D721Med (cell line): ENCODE measurements around the gene SSH2.
"Not testable (repeated sequence)": the region's sequence is repeated elsewhere in the genome, so short reads cannot be mapped to it uniquely, and the experiment has no call there.

Experiments used
- DNase-seq: peaks from one replicate; pipeline ENCODE4 v3.0.0; 2011; ENCODE audit warnings: low spot score; ENCODE audit not compliant: insufficient read length
- FAIRE-seq: peaks from 2 replicates; lab custom pipeline; 2011; peaks lifted over from hg19 to GRCh38; lab: Jason Lieb, UNC
- CTCF ChIP-seq: IDR thresholded peaks from 2 replicates; pipeline ENCODE4 v1.5.1; 2012; ENCODE audit warnings: mild to moderate bottlenecking, control low read depth; ENCODE audit not compliant: insufficient read depth; ENCODE audit errors: missing control alignments

SSH2 gene

DNA sequence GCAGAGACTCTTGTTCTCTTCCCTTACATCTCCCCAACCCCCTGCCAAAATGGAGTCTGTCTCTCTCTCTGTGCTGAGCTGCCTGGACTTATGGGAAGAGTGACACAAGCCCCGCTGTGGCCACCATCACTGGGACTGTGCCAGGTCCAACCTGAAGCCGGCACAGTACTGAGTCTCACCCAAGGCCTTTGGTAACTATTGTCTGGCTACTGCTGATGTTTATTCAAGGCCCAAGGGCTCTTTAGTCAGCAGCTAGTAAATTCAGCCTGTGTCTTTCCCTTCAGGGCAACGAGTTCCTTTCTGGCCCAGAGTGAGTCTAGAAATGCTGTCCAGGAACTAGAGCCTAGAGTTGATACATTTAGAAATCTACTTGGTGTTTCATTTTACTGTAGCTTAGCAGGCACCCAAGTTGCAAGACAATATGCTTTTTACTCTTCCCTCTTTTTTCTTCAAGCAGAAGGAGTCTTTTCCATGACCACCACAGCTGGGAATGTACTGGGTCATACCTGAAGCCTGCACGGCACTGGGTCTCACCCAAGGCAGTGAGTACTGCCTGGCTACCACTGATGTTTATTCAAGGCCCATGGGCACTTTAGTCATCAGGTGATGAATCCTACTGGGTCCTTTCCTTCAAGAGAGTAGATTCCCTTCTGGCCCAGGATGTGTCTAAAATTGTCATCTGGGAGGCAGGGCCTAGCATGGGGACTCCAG lies 29.1 kb upstream of the SSH2 start:
- FAIRE-seq (no peak), DNase-seq (no peak)
- TF ChIP-seq CTCF: no peak

DNA sequence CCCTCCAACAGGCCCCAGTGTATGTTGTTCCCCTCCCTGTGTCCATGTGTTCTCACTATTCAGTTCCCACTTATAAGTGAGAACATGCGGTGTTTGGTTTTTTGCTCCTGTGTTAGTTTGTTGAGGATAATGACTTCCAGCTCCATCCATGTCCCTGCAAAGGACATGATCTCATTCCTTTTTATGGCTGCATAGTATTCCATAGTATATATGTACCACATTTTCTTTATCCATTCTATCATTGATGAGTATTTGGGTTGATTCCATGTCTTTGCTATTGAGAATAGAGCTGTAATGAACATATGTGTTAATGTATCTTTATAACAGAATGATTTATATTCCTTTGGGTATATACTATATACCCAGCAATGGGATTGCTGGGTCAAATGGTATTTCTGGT lies 27.5 kb upstream of the SSH2 start:
- not testable (repeated sequence) for DNase-seq, FAIRE-seq

- no peak for TF ChIP-seq CTCF
- DNase-seq (no peak), FAIRE-seq (no peak)
Observed at GRCh38 chr17:29956225-29956624, 26.2 kb upstream of the SSH2 start.

- no peak for TF ChIP-seq CTCF
- FAIRE-seq: no peak
- no peak for DNase-seq
Observed at GRCh38 chr17:29954405-29954804, 24.4 kb upstream of the SSH2 start.

DNA sequence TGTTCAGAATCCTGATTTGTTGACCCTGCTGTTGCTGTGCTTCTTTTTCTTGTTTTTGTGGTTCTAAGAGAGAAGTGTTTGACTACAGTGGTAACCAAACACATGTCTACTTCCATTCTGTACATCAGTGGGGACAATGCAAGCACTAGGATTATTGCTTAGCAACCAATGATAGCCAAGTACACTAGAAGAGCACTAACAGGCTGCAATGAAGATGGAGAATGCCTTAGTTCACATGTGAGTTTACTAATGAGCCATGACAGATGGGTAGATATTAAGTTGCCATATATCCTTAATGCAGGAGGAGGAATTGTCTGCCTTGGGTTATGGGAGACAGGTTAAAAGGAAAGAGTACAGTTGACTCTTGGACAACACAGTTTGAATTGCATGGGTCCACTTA lies 19.7 kb upstream of the SSH2 start:
- DNase-seq (no peak), FAIRE-seq (no peak)
- no peak for TF ChIP-seq CTCF

- no peak for DNase-seq
- TF ChIP-seq CTCF: no peak
- FAIRE-seq: no peak
Observed at GRCh38 chr17:29948448-29949215, 18.6 kb upstream of the SSH2 start.

DNA sequence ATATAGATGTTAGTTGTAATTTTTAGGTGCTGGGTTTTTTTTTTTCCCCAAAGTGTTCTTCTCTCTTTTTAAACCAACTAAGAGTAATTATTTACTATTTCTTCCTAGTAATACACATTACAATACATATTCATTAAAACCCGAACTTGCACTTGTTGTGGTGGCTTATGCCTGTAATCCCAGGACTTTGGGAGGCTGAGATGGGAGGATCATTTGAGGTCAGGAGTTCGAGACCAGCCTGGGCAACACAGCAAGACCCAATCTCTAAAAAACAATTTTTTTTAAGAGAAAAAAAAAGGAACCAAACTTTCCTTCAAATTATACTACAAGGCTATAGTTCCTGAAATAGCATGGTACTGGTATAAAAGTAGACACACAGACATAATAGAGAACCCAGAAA lies 15.3 kb upstream of the SSH2 start:
- FAIRE-seq: no peak
- DNase-seq: no peak
- no peak for TF ChIP-seq CTCF
